ENCODE measurements around the gene DGKQ.
"Not testable (repeated sequence)": the region's sequence is repeated elsewhere in the genome, so short reads cannot be mapped to it uniquely, and the experiment has no call there.

The DGKQ gene

GRCh38 chr4:1003271-1004070 is 30.1 kb upstream of the DGKQ start:
- TF ChIP-seq, protein P1, sequence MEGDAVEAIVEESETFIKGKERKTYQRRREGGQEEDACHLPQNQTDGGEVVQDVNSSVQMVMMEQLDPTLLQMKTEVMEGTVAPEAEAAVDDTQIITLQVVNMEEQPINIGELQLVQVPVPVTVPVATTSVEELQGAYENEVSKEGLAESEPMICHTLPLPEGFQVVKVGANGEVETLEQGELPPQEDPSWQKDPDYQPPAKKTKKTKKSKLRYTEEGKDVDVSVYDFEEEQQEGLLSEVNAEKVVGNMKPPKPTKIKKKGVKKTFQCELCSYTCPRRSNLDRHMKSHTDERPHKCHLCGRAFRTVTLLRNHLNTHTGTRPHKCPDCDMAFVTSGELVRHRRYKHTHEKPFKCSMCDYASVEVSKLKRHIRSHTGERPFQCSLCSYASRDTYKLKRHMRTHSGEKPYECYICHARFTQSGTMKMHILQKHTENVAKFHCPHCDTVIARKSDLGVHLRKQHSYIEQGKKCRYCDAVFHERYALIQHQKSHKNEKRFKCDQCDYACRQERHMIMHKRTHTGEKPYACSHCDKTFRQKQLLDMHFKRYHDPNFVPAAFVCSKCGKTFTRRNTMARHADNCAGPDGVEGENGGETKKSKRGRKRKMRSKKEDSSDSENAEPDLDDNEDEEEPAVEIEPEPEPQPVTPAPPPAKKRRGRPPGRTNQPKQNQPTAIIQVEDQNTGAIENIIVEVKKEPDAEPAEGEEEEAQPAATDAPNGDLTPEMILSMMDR (IDR thresholded peaks at IDR 0.05; ENCODE audit: borderline replicate concordance, control extremely low read depth, extremely low read depth, insufficient read depth, missing control alignments) = no peak
- DNase-seq (ENCODE audit: low spot score) = no peak
- in situ Hi-C loops (cut with MboI; ENCODE audit: low sequenced_read_pairs, unreplicated experiment) = no loop called here

DNA sequence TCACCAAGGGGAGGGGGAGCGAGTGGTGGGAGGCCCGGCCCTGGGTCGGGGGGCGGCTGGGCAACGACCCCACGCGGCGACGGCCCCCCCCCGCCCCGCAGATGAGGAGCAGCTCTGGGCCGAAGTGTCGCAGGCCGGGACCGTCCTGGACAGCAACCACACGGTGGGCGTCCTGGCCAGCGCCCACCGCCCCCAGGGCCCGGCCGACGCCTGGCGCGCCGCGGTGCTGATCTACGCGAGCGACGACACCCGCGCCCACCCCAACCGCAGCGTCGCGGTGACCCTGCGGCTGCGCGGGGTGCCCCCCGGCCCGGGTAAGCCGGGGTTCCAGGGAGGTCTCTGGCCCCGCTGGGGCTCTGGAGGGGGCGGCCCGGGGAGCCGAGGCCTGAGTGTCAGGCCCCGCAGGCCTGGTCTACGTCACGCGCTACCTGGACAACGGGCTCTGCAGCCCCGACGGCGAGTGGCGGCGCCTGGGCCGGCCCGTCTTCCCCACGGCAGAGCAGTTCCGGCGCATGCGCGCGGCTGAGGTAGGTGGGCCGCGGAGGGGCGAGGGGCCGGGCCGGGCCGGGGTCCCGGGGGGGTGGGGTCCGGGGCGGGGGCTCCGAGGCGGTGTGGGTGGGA is 29.4 kb upstream of the DGKQ start:
- TF ChIP-seq, protein P1 (IDR thresholded peaks at IDR 0.05; ENCODE audit: borderline replicate concordance, control extremely low read depth, extremely low read depth, insufficient read depth, missing control alignments) = no peak
- no peak for DNase-seq (ENCODE audit: low spot score)
- in situ Hi-C loops (cut with MboI; ENCODE audit: low sequenced_read_pairs, unreplicated experiment) = no loop called here

DNA sequence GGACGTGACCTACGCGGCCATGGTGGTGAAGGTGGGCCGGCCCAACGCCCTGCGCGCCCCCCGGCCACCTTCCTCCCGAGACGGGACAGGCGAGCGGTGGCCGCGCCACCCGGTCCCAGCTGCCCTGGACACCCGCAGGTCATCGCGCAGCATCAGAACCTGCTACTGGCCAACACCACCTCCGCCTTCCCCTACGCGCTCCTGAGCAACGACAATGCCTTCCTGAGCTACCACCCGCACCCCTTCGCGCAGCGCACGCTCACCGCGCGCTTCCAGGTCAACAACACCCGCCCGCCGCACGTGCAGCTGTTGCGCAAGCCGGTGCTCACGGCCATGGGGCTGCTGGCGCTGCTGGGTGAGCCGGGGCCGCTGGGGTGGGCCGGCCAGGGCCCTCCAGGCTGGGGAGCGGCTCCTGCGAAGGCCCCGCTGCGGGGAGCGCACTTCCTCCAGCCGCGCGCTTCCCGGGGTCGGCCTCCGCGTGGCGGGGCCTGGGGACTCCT is 28.8 kb upstream of the DGKQ start:
- TF ChIP-seq, protein P1 (IDR thresholded peaks at IDR 0.05; ENCODE audit: borderline replicate concordance, control extremely low read depth, extremely low read depth, insufficient read depth, missing control alignments) = no peak
- in situ Hi-C loops (cut with MboI; ENCODE audit: low sequenced_read_pairs, unreplicated experiment) = no loop called here
- no peak for DNase-seq (ENCODE audit: low spot score)

GRCh38 chr4:1001561-1002130 is 28.3 kb upstream of the DGKQ start:
- in situ Hi-C loops (cut with MboI; ENCODE audit: low sequenced_read_pairs, unreplicated experiment) = no loop called here
- TF ChIP-seq, protein P1 (IDR thresholded peaks at IDR 0.05; ENCODE audit: borderline replicate concordance, control extremely low read depth, extremely low read depth, insufficient read depth, missing control alignments) = no peak
- no peak for DNase-seq (ENCODE audit: low spot score)

- TF ChIP-seq, protein P1 (IDR thresholded peaks at IDR 0.05; ENCODE audit: borderline replicate concordance, control extremely low read depth, extremely low read depth, insufficient read depth, missing control alignments) = no peak
- in situ Hi-C loops (cut with MboI; ENCODE audit: low sequenced_read_pairs, unreplicated experiment) = no loop called here
- no peak for DNase-seq (ENCODE audit: low spot score)
Measured at GRCh38 chr4:1000686-1001260, 27.4 kb upstream of the DGKQ start.

DNA sequence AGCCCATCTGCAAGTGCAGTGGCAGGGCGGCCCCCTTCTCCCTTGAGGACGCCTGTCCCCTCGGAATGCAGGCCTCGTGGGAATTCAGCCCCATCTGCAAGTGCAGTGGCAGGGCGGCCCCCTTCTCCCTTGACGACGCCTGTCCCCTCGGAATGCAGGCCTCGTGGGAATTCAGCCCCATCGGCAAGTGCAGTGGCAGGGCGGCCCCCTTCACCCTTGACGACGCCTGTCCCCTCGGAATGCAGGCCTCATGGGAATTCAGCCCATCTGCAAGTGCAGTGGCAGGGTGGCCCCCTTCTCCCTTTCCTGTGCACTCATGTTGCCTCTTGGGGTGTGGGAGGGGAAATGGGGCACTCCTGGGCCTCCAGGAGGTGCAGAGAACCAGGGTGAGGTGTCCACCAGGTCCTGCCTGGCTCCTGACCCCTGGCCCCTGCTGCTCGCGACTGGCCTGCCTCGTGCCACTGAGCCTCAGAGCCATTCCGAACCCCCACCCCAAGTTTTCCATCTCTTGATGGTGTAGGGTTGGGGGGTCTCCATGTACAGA is 26.6 kb upstream of the DGKQ start:
- TF ChIP-seq, protein P1 (IDR thresholded peaks at IDR 0.05; ENCODE audit: borderline replicate concordance, control extremely low read depth, extremely low read depth, insufficient read depth, missing control alignments) = no peak
- no peak for DNase-seq (ENCODE audit: low spot score)
- in situ Hi-C loops (cut with MboI; ENCODE audit: low sequenced_read_pairs, unreplicated experiment) = no loop called here

DNA sequence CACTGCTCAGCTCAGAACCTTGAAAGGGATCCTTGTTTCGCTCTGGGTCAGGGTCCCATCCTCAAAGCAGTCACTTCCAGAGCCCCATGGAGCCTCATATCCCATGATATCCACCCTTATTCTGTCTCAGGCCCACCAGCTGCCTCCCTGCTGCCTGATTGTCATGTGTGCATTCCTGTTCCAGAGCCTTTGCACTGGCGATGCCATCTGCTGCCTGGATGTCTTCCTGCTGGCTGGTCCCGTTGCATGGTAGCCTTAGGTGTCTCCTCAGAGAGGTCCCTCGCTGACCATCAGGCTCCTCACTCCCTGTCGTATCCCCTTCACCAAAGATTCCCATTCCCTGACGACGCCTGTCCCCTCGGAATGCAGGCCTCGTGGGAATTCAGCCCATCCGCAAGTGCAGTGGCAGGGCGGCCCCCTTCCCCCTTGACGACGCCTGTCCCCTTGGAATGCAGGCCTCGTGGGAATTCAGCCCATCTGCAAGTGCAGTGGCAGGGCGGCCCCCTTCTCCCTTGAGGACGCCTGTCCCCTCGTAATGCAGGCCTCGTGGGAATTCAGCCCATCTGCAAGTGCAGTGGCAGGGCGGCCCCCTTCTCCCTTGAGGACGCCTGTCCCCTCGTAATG is 26.0 kb upstream of the DGKQ start:
- in situ Hi-C loops (cut with MboI; ENCODE audit: low sequenced_read_pairs, unreplicated experiment); DNase-seq (ENCODE audit: low spot score): not testable (repeated sequence)

Data from GM13976 (cell line).